Measurements from ENCODE around the gene VENTX. TPM values are rescaled to one million over a fixed set of nuclear protein-coding genes. Genes with fewer than 3 reads are reported as not detected.
A peak's percentile ranks its signal among the peaks of the same experiment; 100 is the strongest.

Gene VENTX
- total RNA-seq, 1 donor from 2014 or later = 1.6 TPM

DNA sequence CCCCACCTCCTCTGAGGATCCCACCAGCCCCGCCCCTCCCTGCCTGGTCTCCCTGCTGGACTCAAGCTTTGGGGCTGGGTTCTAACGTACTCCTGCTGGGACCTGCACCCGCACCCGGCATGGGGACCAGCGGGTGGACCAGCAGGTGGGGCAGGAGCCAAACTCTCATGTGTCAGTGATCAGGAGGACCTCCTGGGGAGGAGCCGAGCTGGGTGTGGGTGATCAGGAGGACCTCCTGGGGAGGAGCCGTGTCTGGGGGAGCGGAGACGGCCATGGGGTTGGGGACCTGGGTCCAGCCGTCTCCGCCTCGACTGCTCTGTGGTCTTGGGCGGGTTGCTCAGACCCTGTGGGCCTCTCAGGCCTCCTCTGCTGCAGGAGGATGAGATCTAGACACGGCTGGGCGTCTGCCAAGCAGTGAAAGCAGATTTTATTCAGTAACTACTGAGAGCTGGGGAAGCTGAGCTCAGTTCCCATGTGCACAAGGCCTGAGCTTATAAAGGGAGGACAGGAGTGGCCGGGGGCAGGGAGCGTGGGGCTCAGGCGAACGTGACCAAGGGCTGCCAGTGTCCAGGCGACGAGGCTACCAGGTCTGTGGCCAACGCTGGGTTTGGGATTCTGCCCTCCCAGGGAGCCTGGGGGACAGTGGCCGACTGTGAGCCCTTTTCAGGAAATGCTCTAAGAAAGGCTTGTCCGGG, 41.3 kb upstream of the VENTX start:
- no peak for TF ChIP-seq CTCF (IDR thresholded peaks at IDR 0.05; ENCODE audit: partially characterized antibody, unreplicated experiment)
- H3K9me3 Mint-ChIP-seq (ENCODE audit: unreplicated experiment) = peaks cover 13% of the 10 kb centered on the region
- no peaks in the 10 kb centered on the region for H3K4me1 Mint-ChIP-seq (ENCODE audit: low read depth, unreplicated experiment)
- H3K4me3 Mint-ChIP-seq (ENCODE audit: unreplicated experiment) = no peak overlapping the region
- H3K36me3 Mint-ChIP-seq (ENCODE audit: unreplicated experiment) = peaks cover 15% of the 10 kb centered on the region
- no peaks in the 10 kb centered on the region for H3K27me3 Mint-ChIP-seq (ENCODE audit: unreplicated experiment)
- peak; percentile 12 for DNase-seq
- no peak overlapping the region for H3K27ac Mint-ChIP-seq (ENCODE audit: unreplicated experiment)

DNA sequence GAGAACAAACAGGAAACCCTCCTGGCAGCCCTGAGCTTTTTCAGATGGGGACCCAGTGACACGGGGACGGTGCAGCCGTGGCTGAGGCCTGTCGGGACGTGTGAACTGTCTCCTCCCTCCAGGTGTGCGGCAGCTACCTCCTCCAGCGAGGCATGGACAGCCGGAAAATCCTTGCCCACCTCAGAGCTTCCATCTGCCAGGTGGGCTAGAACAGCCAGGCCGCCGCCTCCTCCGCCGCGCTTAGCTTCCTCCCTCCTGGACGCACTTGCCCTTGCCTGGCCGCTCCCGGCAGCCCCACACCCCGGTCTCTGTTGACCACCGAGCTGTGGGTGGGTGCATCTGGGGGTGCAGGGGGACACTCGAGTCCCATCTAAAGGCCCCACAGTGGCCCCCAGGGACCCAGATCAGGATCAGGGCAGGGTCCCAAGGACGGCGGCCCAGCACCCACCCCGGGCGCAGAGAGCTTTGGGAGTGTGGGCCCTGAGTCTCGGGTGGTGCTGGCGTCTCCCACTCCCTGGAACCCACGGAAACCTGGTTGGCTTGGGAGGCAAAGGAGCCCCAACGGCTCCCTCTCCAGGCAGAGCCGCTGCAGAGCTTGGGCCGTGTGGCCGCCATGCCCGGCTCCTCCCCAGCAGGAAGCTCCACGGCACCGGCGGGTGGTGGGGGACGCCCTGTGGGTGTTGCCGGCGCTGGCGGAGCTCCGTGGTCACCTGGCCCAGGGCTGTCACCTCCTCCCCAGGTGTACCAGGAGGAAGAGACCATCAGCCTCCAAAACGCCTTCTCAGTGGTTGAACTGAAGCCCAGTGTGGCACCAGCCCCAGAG, 40.5 kb upstream of the VENTX start:
- no peak overlapping the region for H3K27ac Mint-ChIP-seq (ENCODE audit: unreplicated experiment)
- no peak for TF ChIP-seq CTCF (IDR thresholded peaks at IDR 0.05; ENCODE audit: partially characterized antibody, unreplicated experiment)
- peaks cover 10% of the 10 kb centered on the region for H3K9me3 Mint-ChIP-seq (ENCODE audit: unreplicated experiment)
- no peaks in the 10 kb centered on the region for H3K4me1 Mint-ChIP-seq (ENCODE audit: low read depth, unreplicated experiment)
- H3K4me3 Mint-ChIP-seq (ENCODE audit: unreplicated experiment) = no peak overlapping the region
- H3K27me3 Mint-ChIP-seq (ENCODE audit: unreplicated experiment) = no peaks in the 10 kb centered on the region
- DNase-seq = peak; percentile 16
- peaks cover 11% of the 10 kb centered on the region for H3K36me3 Mint-ChIP-seq (ENCODE audit: unreplicated experiment)

DNA sequence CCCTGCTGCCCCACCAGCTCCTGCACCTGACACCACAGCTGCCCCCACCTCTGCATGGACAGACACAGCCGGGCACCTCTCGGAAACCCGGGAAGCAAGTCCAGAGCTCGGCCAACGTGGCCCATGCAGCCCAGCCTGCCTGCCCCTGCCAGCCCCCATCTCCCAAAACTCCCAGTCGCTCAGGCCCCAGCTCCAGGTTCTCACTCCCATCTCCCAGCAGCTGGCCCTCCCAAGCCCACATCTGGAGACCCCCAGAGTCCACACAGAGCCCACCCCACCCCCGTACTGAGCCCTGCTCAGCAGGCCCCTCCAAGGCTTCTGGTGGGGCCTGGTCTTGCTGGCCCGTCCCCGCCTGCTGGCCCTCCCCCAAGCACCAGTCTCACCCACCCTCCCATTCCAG, 39.9 kb upstream of the VENTX start:
- peaks cover 7% of the 10 kb centered on the region for H3K9me3 Mint-ChIP-seq (ENCODE audit: unreplicated experiment)
- H3K27ac Mint-ChIP-seq (ENCODE audit: unreplicated experiment) = no peak overlapping the region
- H3K27me3 Mint-ChIP-seq (ENCODE audit: unreplicated experiment) = no peaks in the 10 kb centered on the region
- H3K36me3 Mint-ChIP-seq (ENCODE audit: unreplicated experiment) = peaks cover 5% of the 10 kb centered on the region
- H3K4me3 Mint-ChIP-seq (ENCODE audit: unreplicated experiment) = no peak overlapping the region
- DNase-seq = peak; percentile 4
- no peak for TF ChIP-seq CTCF (IDR thresholded peaks at IDR 0.05; ENCODE audit: partially characterized antibody, unreplicated experiment)
- H3K4me1 Mint-ChIP-seq (ENCODE audit: low read depth, unreplicated experiment) = no peaks in the 10 kb centered on the region

- DNase-seq = no peak
- H3K36me3 Mint-ChIP-seq (ENCODE audit: unreplicated experiment) = peaks cover 5% of the 10 kb centered on the region
- no peak overlapping the region for H3K4me3 Mint-ChIP-seq (ENCODE audit: unreplicated experiment)
- H3K27ac Mint-ChIP-seq (ENCODE audit: unreplicated experiment) = no peak overlapping the region
- peaks cover 7% of the 10 kb centered on the region for H3K9me3 Mint-ChIP-seq (ENCODE audit: unreplicated experiment)
- H3K27me3 Mint-ChIP-seq (ENCODE audit: unreplicated experiment) = no peaks in the 10 kb centered on the region
- H3K4me1 Mint-ChIP-seq (ENCODE audit: low read depth, unreplicated experiment) = no peaks in the 10 kb centered on the region
- TF ChIP-seq CTCF (IDR thresholded peaks at IDR 0.05; ENCODE audit: partially characterized antibody, unreplicated experiment) = no peak
Observed at GRCh38 chr10:133198206-133198605, 39.4 kb upstream of the VENTX start.
